Memory B cell (primary cell): ENCODE measurements around the gene EGLN3.

Source experiments
- ATAC-seq: fragments of 150-1000 bp; cut with Tn5 transposase; 2 replicates; pipeline ENCODE4 v1.10.0; 2021; ENCODE audit warnings: low read depth, mild to moderate bottlenecking, moderate library complexity
- DNase-seq, 2 donors: peaks; one replicate each; pipeline ENCODE4 v3.0.0; 2022; ENCODE audit warnings: low spot score in 2 of 2
- H3K27ac Mint-ChIP-seq: one replicate; pipeline ENCODE4 v1.8.0; 2022; ENCODE audit warnings: mild to moderate bottlenecking, moderate library complexity, mixed read lengths
- H3K27me3 Mint-ChIP-seq: one replicate; pipeline ENCODE4 v1.8.0; 2022; ENCODE audit warnings: mixed read lengths
- H3K36me3 Mint-ChIP-seq: one replicate; pipeline ENCODE4 v1.8.0; 2022; ENCODE audit warnings: mild to moderate bottlenecking, mixed read lengths
- H3K4me1 Mint-ChIP-seq: one replicate; pipeline ENCODE4 v1.8.0; 2022; ENCODE audit warnings: mixed read lengths
- H3K4me3 Mint-ChIP-seq: one replicate; pipeline ENCODE4 v1.8.0; 2022; ENCODE audit warnings: mild to moderate bottlenecking, moderate library complexity, mixed read lengths
- H3K9me3 Mint-ChIP-seq: one replicate; pipeline ENCODE4 v1.8.0; 2022; ENCODE audit warnings: mixed read lengths

The EGLN3 gene

DNA sequence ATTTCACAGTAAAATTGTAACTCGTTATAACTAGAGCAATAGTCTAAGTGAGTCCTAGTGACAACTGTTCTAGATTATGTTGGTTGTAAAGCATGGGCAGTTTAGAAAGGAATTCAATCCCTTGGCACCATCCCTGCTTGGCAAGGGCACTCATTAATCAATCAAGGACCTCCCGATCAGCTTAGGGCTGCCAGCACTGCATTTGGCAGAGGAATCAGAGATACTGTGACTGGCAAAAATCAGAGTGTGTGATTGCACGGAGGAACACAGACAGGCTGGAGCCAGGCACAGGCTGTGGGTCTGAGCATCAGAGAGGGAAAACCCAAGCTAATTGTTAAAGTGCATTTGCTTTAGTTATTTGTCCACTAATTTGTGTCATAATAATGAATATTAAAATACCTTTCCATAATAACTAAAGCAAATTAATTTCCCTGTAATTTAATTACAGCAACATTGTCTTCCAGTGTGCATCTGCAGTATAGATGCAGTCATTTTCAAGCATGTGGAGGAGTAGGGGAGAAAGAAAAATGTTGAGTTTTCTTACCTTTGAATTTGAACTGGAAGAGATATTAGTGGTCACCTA lies 3.2 kb upstream of the EGLN3 start:
- peaks cover 8% of the 10 kb centered on the region for H3K4me1 Mint-ChIP-seq
- no peak overlapping the region for H3K4me3 Mint-ChIP-seq
- no peak for DNase-seq
- H3K9me3 Mint-ChIP-seq, result peaks cover 3% of the 10 kb centered on the region
- no peak overlapping the region for H3K27ac Mint-ChIP-seq
- no peaks in the 10 kb centered on the region for H3K36me3 Mint-ChIP-seq
- ATAC-seq, result no peak
- H3K27me3 Mint-ChIP-seq, result peaks cover 10% of the 10 kb centered on the region

- DNase-seq (no peak), ATAC-seq (no peak)
- Mint-ChIP-seq H3K4me3 (no peak overlapping the region), H3K36me3 (no peaks in the 10 kb centered on the region), H3K27ac (no peak overlapping the region), H3K4me1 (peaks cover 8% of the 10 kb centered on the region), H3K27me3 (peaks cover 13% of the 10 kb centered on the region), H3K9me3 (peaks cover 3% of the 10 kb centered on the region)
Measured at GRCh38 chr14:33952541-33952940, 1.7 kb upstream of the EGLN3 start.

GRCh38 chr14:33951183-33951840 lies 438 bp upstream of the EGLN3 start:
- Mint-ChIP-seq H3K36me3 (no peaks in the 10 kb centered on the region), H3K4me3 (peak overlapping the region; percentile 14), H3K27me3 (peaks cover 13% of the 10 kb centered on the region), H3K4me1 (peaks cover 8% of the 10 kb centered on the region), H3K9me3 (peaks cover 3% of the 10 kb centered on the region), H3K27ac (no peak overlapping the region)
- ATAC-seq, result no peak
- DNase-seq, result no peak

GRCh38 chr14:33949411-33949893 lies 1.4 kb downstream of the EGLN3 start:
- Mint-ChIP-seq H3K36me3 (no peaks in the 10 kb centered on the region), H3K27me3 (peaks cover 10% of the 10 kb centered on the region), H3K9me3 (peaks cover 1% of the 10 kb centered on the region), H3K4me1 (peaks cover 6% of the 10 kb centered on the region), H3K4me3 (no peak overlapping the region), H3K27ac (no peak overlapping the region)
- DNase-seq, result no peak
- no peak for ATAC-seq

GRCh38 chr14:33948869-33949408 lies 1.9 kb downstream of the EGLN3 start:
- Mint-ChIP-seq H3K27me3 (peaks cover 10% of the 10 kb centered on the region), H3K27ac (no peak overlapping the region), H3K36me3 (no peaks in the 10 kb centered on the region)

DNA sequence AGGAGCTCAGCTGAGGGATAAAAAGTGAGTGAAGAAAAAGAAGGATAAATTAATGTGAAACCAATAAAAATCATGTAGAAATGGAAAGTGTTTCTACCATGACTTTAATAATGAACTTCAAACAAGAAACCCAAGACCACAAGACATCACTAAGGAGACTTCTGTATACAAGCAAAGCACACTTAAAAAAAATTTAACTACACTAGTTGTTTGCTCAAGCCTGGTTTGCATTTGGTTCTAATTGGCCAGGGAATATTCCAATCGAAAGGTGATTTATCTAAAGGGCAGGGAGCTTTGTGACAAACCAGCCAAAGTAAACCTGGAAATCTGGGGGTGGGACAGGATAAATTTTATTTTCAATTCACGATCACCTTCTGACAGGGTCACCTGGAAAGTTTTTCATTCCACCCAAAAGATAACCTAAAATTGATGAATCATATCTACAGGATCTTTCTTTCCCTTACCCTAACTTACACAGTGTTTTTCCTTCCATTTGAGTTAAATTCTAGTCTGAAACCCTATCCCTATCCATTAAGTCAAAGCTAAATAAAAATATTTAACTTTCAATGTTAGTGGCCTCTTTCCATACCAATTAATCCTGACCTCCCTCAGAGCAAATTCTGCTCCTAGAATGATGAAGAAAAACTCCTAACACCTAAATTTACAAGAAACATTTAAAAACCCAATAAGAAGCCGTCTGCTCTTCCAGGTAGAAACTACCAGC lies 2.6 kb downstream of the EGLN3 start:
- no peak overlapping the region for H3K27ac Mint-ChIP-seq
- H3K27me3 Mint-ChIP-seq, result peaks cover 10% of the 10 kb centered on the region
- H3K9me3 Mint-ChIP-seq, result peaks cover 1% of the 10 kb centered on the region
- no peaks in the 10 kb centered on the region for H3K36me3 Mint-ChIP-seq
- ATAC-seq (no peak), DNase-seq (no peak)
- no peak overlapping the region for H3K4me3 Mint-ChIP-seq
- peaks cover 4% of the 10 kb centered on the region for H3K4me1 Mint-ChIP-seq

More at GRCh38 chr14:33948869-33949408, 1.9 kb downstream of the EGLN3 start:
- no peak overlapping the region for H3K4me3 Mint-ChIP-seq
- peaks cover 5% of the 10 kb centered on the region for H3K4me1 Mint-ChIP-seq
- H3K9me3 Mint-ChIP-seq, result peaks cover 1% of the 10 kb centered on the region
- no peak for ATAC-seq
- DNase-seq, result no peak

GRCh38 chr14:33946679-33947476 lies 4.0 kb downstream of the EGLN3 start:
- H3K4me3 Mint-ChIP-seq, result no peak overlapping the region
- H3K27ac Mint-ChIP-seq, result no peak overlapping the region
- DNase-seq (no peak), ATAC-seq (no peak)
- H3K4me1 Mint-ChIP-seq, result peaks cover 4% of the 10 kb centered on the region
- no peaks in the 10 kb centered on the region for H3K36me3 Mint-ChIP-seq
- no peaks in the 10 kb centered on the region for H3K9me3 Mint-ChIP-seq
- H3K27me3 Mint-ChIP-seq, result peaks cover 11% of the 10 kb centered on the region

DNA sequence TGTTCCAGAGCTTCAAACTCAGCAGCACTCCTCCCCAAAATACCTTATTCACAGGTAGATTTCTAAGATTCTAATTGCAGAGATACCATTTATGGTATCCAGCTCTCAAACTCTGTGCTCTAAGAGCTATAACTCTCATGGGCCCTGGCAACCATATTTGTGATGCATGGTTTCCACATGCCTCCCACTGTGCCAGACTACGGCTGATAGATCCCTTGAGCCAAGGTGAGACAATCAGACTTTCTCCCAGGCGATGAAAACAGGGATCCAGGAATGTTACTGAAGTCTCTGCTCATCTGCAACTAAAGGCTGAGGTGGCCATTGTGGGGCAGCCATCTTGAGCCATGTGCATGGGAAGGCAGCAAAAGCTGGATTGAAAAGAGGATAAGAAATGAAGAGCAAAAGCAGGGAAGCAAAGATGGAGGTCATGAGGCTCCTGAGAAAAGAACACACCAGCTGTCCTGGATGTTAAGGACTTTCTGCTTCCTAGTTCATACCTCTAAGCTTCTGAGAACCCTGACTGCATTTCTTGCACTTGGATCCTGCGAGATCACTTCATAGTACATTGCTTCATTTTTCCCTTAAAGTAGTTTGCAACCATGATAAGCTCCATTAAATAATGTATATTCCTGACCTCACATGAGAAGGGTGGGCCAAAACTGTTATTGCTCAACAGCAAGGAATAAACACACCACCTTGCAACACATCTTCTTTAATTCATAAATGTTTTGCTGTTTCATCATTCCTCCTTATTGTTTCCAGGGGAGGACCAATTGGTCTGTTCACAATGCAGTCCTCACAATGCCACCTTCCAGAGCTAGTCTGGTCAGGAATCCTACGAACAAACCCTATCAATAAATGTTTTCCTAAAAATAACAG lies 5.4 kb downstream of the EGLN3 start:
- Mint-ChIP-seq H3K4me3 (no peak overlapping the region), H3K27ac (no peak overlapping the region), H3K9me3 (peaks cover 2% of the 10 kb centered on the region), H3K36me3 (no peaks in the 10 kb centered on the region), H3K4me1 (no peaks in the 10 kb centered on the region), H3K27me3 (peaks cover 12% of the 10 kb centered on the region)
- ATAC-seq, result no peak
- no peak for DNase-seq

DNA sequence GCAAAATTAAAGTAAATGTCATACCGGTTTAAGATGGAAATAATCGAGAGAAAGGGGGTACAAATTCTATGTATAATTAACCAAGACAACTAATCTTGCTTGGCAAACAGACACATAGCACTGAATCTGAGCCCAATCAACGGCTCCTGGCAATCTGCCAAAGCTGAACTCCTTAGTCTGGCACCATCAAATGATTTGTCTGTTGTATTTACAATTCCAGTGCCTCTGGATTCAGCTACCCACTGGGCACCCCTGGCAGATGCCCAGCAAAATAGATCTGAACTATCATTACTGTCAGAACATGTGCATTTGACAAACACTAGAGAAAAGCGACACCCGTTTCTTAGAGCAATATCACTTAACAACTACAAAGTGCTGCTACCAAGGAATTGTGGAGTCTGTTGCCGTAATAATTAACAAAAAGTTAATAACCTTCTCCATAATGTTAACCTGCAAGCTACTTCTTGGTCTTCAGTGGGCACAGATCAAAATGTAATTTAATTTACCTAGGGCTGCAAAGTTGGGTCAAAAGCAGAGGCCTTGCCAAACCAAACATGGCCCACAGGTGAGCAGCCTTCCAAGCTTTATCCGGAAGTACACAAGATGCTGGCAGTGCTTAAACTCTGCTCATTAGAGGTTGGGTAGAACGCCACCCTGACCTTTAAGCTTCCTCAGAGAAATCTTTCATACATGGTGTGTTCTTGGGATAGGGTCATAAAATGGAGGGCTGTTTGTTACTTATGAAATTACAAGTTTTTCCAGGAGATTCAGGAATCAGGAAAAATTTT lies 7.6 kb downstream of the EGLN3 start:
- ATAC-seq (no peak), DNase-seq (no peak)
- H3K9me3 Mint-ChIP-seq, result peaks cover 2% of the 10 kb centered on the region
- H3K27ac Mint-ChIP-seq, result no peak overlapping the region
- no peaks in the 10 kb centered on the region for H3K4me1 Mint-ChIP-seq
- H3K27me3 Mint-ChIP-seq, result peaks cover 5% of the 10 kb centered on the region
- no peaks in the 10 kb centered on the region for H3K36me3 Mint-ChIP-seq
- H3K4me3 Mint-ChIP-seq, result no peak overlapping the region

- Mint-ChIP-seq H3K27me3 (peaks cover 5% of the 10 kb centered on the region), H3K4me1 (no peaks in the 10 kb centered on the region), H3K9me3 (peaks cover 2% of the 10 kb centered on the region), H3K4me3 (no peak overlapping the region), H3K27ac (no peak overlapping the region), H3K36me3 (no peaks in the 10 kb centered on the region)
- DNase-seq, result no peak
- no peak for ATAC-seq
Measured at GRCh38 chr14:33941718-33942117, 9.2 kb downstream of the EGLN3 start.

- DNase-seq (no peak), ATAC-seq (no peak)
- Mint-ChIP-seq H3K27ac (no peak overlapping the region), H3K27me3 (peaks cover 5% of the 10 kb centered on the region), H3K4me3 (no peak overlapping the region), H3K4me1 (no peaks in the 10 kb centered on the region), H3K9me3 (peaks cover 2% of the 10 kb centered on the region), H3K36me3 (no peaks in the 10 kb centered on the region)
Measured at GRCh38 chr14:33940561-33941011, 10.3 kb downstream of the EGLN3 start.

DNA sequence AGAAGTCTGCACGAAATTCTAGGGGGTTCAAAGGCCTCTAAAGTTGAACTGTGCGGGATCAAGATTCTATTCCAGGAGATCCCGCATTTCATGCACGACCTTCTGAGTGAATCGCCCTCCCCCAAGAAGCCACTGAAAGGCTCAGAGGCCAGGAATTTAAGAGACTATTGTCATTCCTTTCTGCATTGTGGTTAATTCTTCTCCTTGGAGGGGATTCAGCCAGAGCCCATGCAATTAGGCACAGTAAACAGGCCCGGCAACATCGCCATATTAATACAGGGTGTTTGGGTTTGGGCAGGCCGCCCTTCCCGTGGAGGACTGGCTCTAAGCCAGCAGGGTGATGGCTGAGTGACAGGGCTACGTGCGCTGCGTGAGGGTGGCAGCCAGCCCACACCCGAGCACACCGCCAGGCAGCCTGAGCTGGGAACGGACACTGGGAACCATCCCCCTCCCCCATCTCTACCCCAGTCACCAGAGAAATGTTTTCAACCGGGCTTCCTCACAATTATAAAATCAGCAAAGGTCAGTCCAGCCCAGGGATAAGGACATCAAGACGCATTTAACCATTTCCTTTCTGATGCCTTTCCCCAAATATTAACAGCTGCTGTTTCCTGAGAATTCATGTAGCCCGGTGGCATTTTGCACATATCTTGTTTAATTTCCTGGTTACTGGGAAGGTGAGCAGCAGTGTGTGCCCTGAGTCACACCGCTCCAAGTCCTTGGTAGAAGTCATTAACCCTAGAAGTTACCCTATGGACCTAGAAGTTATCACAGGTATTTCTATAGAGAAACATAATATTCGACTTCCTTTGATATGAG lies 12.5 kb downstream of the EGLN3 start:
- Mint-ChIP-seq H3K4me1 (no peaks in the 10 kb centered on the region), H3K9me3 (peaks cover 2% of the 10 kb centered on the region), H3K36me3 (no peaks in the 10 kb centered on the region), H3K27ac (no peak overlapping the region), H3K4me3 (no peak overlapping the region), H3K27me3 (peaks cover 5% of the 10 kb centered on the region)
- ATAC-seq, result no peak
- DNase-seq, result no peak
